Measurements from ENCODE around the gene PRSS12. TPM values are rescaled to one million over a fixed set of nuclear protein-coding genes. Genes with fewer than 3 reads are reported as not detected.
A peak's percentile ranks its signal among the peaks of the same experiment; 100 is the strongest.

PRSS12 gene
- total RNA-seq, 1 donor from 2014 or later, result not detected

GRCh38 chr4:118279920-118280432, 72.8 kb downstream of the PRSS12 start:
- Mint-ChIP-seq H3K27me3 (no peaks in the 10 kb centered on the region), H3K4me1 (peaks cover 70% of the 10 kb centered on the region), H3K4me3 (peak overlapping the region; percentile 94), H3K36me3 (ENCODE audit: low read depth) (peaks cover 54% of the 10 kb centered on the region), H3K27ac (peak overlapping the region; percentile 97), H3K9me3 (no peaks in the 10 kb centered on the region)
- POLR2A ChIA-PET, result interaction anchor here (1.0 kb wide), 1 partner anchor 405 kb away, joined by 4 read pairs; the partner anchor contains the start of gene METTL14
- ATAC-seq (ENCODE audit: low read depth) (no peak), DNase-seq (no peak)
- intact Hi-C loops (cut with micrococcal nuclease), result loop anchor here (2.0 to 10.0 kb wide), 4 partner anchors 485 to 1772 kb away; partner anchors contain the start of gene PDE5A
- no peak for TF ChIP-seq CTCF (IDR thresholded peaks at IDR 0.05)
- CTCF ChIA-PET, result no interaction called here

DNA sequence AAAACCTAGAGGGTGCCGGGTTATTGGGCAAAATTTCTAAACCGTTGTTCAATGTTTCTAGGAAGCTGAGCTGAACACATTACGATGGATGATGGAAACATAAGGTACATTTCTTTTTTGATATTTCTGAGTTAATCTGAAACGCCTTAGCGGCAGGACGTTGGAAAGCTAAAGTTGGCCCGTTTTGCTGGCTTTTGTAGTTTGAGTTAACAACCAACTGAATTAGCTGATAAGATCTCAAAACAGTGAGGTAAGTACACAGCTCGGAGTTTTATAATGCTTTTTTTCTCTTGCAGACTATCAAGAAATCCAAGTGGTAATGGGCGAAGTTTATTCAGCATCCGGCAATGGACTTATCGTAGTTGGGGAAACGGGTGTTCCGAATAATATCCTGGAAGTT, 73.5 kb downstream of the PRSS12 start:
- Mint-ChIP-seq H3K4me1 (peaks cover 67% of the 10 kb centered on the region), H3K4me3 (peak overlapping the region; percentile 94)

DNA sequence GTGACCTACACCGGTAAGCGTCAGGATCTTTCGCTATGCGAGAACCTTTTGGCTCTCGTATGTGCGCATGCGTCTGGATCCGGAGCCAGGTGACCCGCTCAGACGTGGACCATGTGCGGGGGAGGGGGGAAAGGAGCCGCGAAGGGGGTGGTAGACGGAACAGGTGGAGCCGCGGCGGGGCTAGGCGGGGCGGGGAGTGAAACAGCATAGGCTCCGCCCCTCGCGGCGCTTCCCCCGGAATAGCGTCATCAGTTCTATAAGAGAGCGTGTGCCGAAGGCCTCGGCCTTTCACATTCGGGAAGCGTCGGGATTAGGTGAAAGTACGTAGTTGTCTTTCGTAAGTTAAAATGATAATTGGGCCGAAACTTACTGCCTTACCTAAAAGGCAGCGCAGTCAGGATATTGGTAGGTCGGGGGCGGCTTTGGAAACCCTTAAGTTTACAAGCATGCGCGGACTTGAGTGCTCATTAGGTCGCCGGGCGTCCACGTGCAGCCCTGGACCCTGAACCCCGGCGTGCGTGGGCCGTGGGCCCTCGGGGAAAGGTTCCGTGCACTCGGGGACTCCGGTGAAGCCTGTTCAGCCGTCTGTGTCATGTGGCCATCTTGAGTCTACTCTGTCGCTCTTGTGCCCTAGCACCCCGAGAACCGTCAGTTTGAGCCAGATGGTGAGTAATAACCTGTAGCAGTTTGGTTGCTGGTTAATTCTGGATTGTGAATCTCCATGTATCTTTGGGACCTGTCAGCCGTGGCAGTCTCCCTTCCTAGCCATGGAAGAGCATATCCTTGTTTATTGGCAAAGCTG, 74.1 kb downstream of the PRSS12 start:
- intact Hi-C loops (cut with micrococcal nuclease), result loop anchor here (1.0 to 10.0 kb wide), 9 partner anchors 313 to 1774 kb away; partner anchors contain the start of genes METTL14, PDE5A, SEC24D and USP53
- POLR2A ChIA-PET, result interaction anchor here (1.0 kb wide), 1 partner anchor 406 kb away, joined by 4 read pairs; the partner anchor contains the start of gene METTL14
- H3K9me3 Mint-ChIP-seq, result no peaks in the 10 kb centered on the region
- peak overlapping the region; percentile 94 for H3K4me3 Mint-ChIP-seq
- CTCF ChIA-PET, result no interaction called here
- H3K27me3 Mint-ChIP-seq, result no peaks in the 10 kb centered on the region
- peak; percentile 98 for ATAC-seq (ENCODE audit: low read depth)
- TF ChIP-seq CTCF (IDR thresholded peaks at IDR 0.05), result no peak
- DNase-seq, result peak; percentile 90
- peaks cover 54% of the 10 kb centered on the region for H3K36me3 Mint-ChIP-seq (ENCODE audit: low read depth)
- peaks cover 61% of the 10 kb centered on the region for H3K4me1 Mint-ChIP-seq
- H3K27ac Mint-ChIP-seq, result peak overlapping the region; percentile 97

More for the DNA sequence above, 73.5 kb downstream of the PRSS12 start:
- no peak for TF ChIP-seq CTCF (IDR thresholded peaks at IDR 0.05)
- ChIA-PET POLR2A (interaction anchor here (1.0 kb wide), 1 partner anchor 406 kb away, joined by 4 read pairs; the partner anchor contains the start of gene METTL14), CTCF (no interaction called here)
- intact Hi-C loops (cut with micrococcal nuclease), result loop anchor here (2.0 to 10.0 kb wide), 4 partner anchors 485 to 1773 kb away; partner anchors contain the start of gene PDE5A
- ATAC-seq (ENCODE audit: low read depth) (no peak), DNase-seq (no peak)
- H3K27me3 Mint-ChIP-seq, result no peaks in the 10 kb centered on the region
- no peaks in the 10 kb centered on the region for H3K9me3 Mint-ChIP-seq
- H3K27ac Mint-ChIP-seq, result peak overlapping the region; percentile 97
- H3K36me3 Mint-ChIP-seq (ENCODE audit: low read depth), result peaks cover 54% of the 10 kb centered on the region

- H3K4me1 Mint-ChIP-seq, result peaks cover 47% of the 10 kb centered on the region
- ChIA-PET POLR2A (no interaction called here), CTCF (no interaction called here)
- ATAC-seq (ENCODE audit: low read depth), result no peak
- H3K9me3 Mint-ChIP-seq, result no peaks in the 10 kb centered on the region
- H3K27me3 Mint-ChIP-seq, result no peaks in the 10 kb centered on the region
- H3K27ac Mint-ChIP-seq, result peak overlapping the region; percentile 36
- DNase-seq, result no peak
- intact Hi-C loops (cut with micrococcal nuclease), result loop anchor here (5.0 to 10.0 kb wide), 2 partner anchors 488 to 1775 kb away; no protein-coding TSS in a partner anchor
- H3K36me3 Mint-ChIP-seq (ENCODE audit: low read depth), result peaks cover 39% of the 10 kb centered on the region
- no peak for TF ChIP-seq CTCF (IDR thresholded peaks at IDR 0.05)
- H3K4me3 Mint-ChIP-seq, result peak overlapping the region; percentile 8
Measured at GRCh38 chr4:118277243-118277642, 75.6 kb downstream of the PRSS12 start.

GRCh38 chr4:118276580-118276979, 76.2 kb downstream of the PRSS12 start:
- ChIA-PET POLR2A (no interaction called here), CTCF (no interaction called here)
- TF ChIP-seq CTCF (IDR thresholded peaks at IDR 0.05), result no peak
- peaks cover 40% of the 10 kb centered on the region for H3K4me1 Mint-ChIP-seq
- H3K9me3 Mint-ChIP-seq, result no peaks in the 10 kb centered on the region
- no peak overlapping the region for H3K27ac Mint-ChIP-seq
- intact Hi-C loops (cut with micrococcal nuclease), result loop anchor here (5.0 to 10.0 kb wide), 2 partner anchors 488 to 1776 kb away; no protein-coding TSS in a partner anchor
- peaks cover 33% of the 10 kb centered on the region for H3K36me3 Mint-ChIP-seq (ENCODE audit: low read depth)
- H3K4me3 Mint-ChIP-seq, result no peak overlapping the region
- no peaks in the 10 kb centered on the region for H3K27me3 Mint-ChIP-seq
- DNase-seq, result no peak
- no peak for ATAC-seq (ENCODE audit: low read depth)
